Measurements from ENCODE around the gene RFC5.

DNA sequence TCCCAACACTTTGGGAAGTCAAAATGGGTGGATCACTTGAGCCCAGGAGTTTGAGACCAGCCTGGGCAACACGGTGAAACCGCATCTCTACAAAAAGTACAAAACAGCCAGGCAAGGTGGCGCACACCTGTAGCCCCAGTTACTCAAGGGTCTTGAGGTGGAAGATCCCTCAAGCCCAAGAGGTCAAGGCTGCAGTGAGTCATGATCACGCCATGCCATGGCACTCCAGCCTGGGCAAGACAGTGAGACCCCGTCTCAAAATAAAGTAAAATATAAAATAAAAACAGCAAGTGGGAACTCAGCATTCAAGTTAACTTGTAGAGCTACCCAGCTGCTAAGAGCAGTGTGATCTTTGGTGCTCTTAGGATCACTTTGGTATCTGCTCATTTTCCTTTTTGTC, 12.7 kb downstream of the RFC5 start:
- no peak for TF ChIP-seq POLR2A (IDR thresholded peaks at IDR 0.05; ENCODE audit: insufficient read depth in 1 of 2, low read depth in 2 of 2, low read length in 2 of 2)
- TF ChIP-seq ZSCAN20 (CRISPR knock-in tag; IDR thresholded peaks at IDR 0.05; ENCODE audit: borderline replicate concordance), result no peak
